HG03565 (cell line): ENCODE measurements around the gene ADD1.
"Not testable (repeated sequence)": the region's sequence is repeated elsewhere in the genome, so short reads cannot be mapped to it uniquely, and the experiment has no call there.

Experiments used
- ATAC-seq: cut with Tn5 transposase; IDR thresholded peaks from one replicate; pipeline ENCODE4 v1.9.1; 2021; ENCODE audit warnings: mild to moderate bottlenecking, moderate library complexity; ENCODE audit not compliant: unreplicated experiment

Gene ADD1

GRCh38 chr4:2915789-2916188 is 72.1 kb downstream of the ADD1 start:
- no peak for ATAC-seq

- ATAC-seq: not testable (repeated sequence)
Measured at GRCh38 chr4:2916696-2917095, 73.1 kb downstream of the ADD1 start.

GRCh38 chr4:2918300-2918699 is 74.7 kb downstream of the ADD1 start:
- not testable (repeated sequence) for ATAC-seq

GRCh38 chr4:2918714-2919113 is 75.1 kb downstream of the ADD1 start:
- not testable (repeated sequence) for ATAC-seq

GRCh38 chr4:2922453-2923101 is 78.9 kb downstream of the ADD1 start:
- not testable (repeated sequence) for ATAC-seq

GRCh38 chr4:2923141-2923551 is 79.5 kb downstream of the ADD1 start:
- no peak for ATAC-seq

- no peak for ATAC-seq
Measured at GRCh38 chr4:2923668-2924173, 80.1 kb downstream of the ADD1 start.

GRCh38 chr4:2924286-2924685 is 80.6 kb downstream of the ADD1 start:
- no peak for ATAC-seq

GRCh38 chr4:2924765-2925301 is 81.2 kb downstream of the ADD1 start:
- ATAC-seq: no peak

GRCh38 chr4:2925496-2925895 is 81.9 kb downstream of the ADD1 start:
- ATAC-seq: no peak

GRCh38 chr4:2925931-2926860 is 82.6 kb downstream of the ADD1 start:
- no peak for ATAC-seq

- no peak for ATAC-seq
Measured at GRCh38 chr4:2927016-2927695, 83.5 kb downstream of the ADD1 start.

GRCh38 chr4:2927696-2928075 is 84.0 kb downstream of the ADD1 start:
- no peak for ATAC-seq

- ATAC-seq: no peak
Measured at GRCh38 chr4:2928242-2929176, 84.9 kb downstream of the ADD1 start.

GRCh38 chr4:2929469-2929868 is 85.8 kb downstream of the ADD1 start:
- no peak for ATAC-seq

GRCh38 chr4:2930135-2930757 is 86.6 kb downstream of the ADD1 start:
- ATAC-seq: no peak

- no peak for ATAC-seq
Measured at GRCh38 chr4:2930758-2931511, 87.3 kb downstream of the ADD1 start.

GRCh38 chr4:2931512-2932301 is 88.1 kb downstream of the ADD1 start:
- peak; percentile 24 for ATAC-seq
